Endodermal cell (in vitro differentiated cells): ENCODE measurements around the gene PHIP. TPM values are rescaled to one million over a fixed set of nuclear protein-coding genes. Genes with fewer than 3 reads are reported as not detected.

Experiments used
- DNase-seq: peaks from one replicate; pipeline ENCODE4 v3.0.0-alpha.2; 2017
- H3K27ac ChIP-seq: 2 replicates; pipeline ENCODE4 v1.5.1; 2013; ENCODE audit warnings: mild to moderate bottlenecking, low read depth, low read length, moderate library complexity
- H3K27me3 ChIP-seq: 2 replicates; pipeline ENCODE4 v1.6.1; 2013; ENCODE audit warnings: mild to moderate bottlenecking, low read length, moderate library complexity; ENCODE audit not compliant: insufficient read depth, control insufficient read depth, poor library complexity, severe bottlenecking
- H3K36me3 ChIP-seq: 2 replicates; pipeline ENCODE4 v1.7.0; 2013; ENCODE audit warnings: mild to moderate bottlenecking, low read length, moderate library complexity; ENCODE audit not compliant: control insufficient read depth, insufficient read depth
- H3K4me1 ChIP-seq: one replicate; pipeline ENCODE4 v1.7.0; 2013; ENCODE audit warnings: low read length; ENCODE audit not compliant: control insufficient read depth, insufficient read depth
- H3K4me3 ChIP-seq: 2 replicates; pipeline ENCODE4 v1.5.1; 2013; ENCODE audit warnings: mild to moderate bottlenecking, low read length, moderate library complexity
- H3K9ac ChIP-seq: 2 replicates; pipeline ENCODE4 v1.6.1; 2013; ENCODE audit warnings: mild to moderate bottlenecking, low read length, moderate library complexity; ENCODE audit not compliant: poor library complexity, severe bottlenecking; ENCODE audit errors: extremely low read depth
- H3K9me3 ChIP-seq: 2 replicates; pipeline ENCODE4 v1.6.1; 2013; ENCODE audit warnings: mild to moderate bottlenecking, low read length, moderate library complexity; ENCODE audit not compliant: control insufficient read depth
- H3K27ac Mint-ChIP-seq: 2 replicates; pipeline ENCODE4 v1.8.0; 2020; ENCODE audit warnings: mixed read lengths
- H3K27me3 Mint-ChIP-seq: 2 replicates; pipeline ENCODE4 v1.8.0; 2021; ENCODE audit warnings: mild to moderate bottlenecking, mixed read lengths; ENCODE audit not compliant: insufficient read depth
- H3K36me3 Mint-ChIP-seq: 2 replicates; pipeline ENCODE4 v1.8.0; 2020; ENCODE audit warnings: low read depth, mixed read lengths
- H3K4me1 Mint-ChIP-seq: 2 replicates; pipeline ENCODE4 v1.8.0; 2020; ENCODE audit warnings: mixed read lengths
- H3K4me3 Mint-ChIP-seq: 2 replicates; pipeline ENCODE4 v1.8.0; 2020; ENCODE audit warnings: mild to moderate bottlenecking, moderate library complexity, mixed read lengths
- H3K9me3 Mint-ChIP-seq: 2 replicates; pipeline ENCODE4 v1.8.0; 2020; ENCODE audit warnings: mild to moderate bottlenecking, mixed read lengths
- WGBS, 2 experiments: methylation state at CpG; one replicate each; pipeline versions ENCODE4 v1.1.5 to v1.1.7; 2013; ENCODE audit warnings: missing lambda C conversion rate in 2 of 2, mixed read lengths in 1 of 2; ENCODE audit not compliant: insufficient coverage in 1 of 2, insufficient read length in 1 of 2; 5-methylcytosine and 5-hydroxymethylcytosine counted together
- total RNA-seq, 2 donors: library from RNA; stranded (reverse); fragmentation: NEBNext Ultra II Directional in 1 of 2; extraction: Animal tissue kit (Norgen Biotek cat#: 25700) in 1 of 2; gene quantifications; 2 replicates in 1 of 2; 3 replicates in 1 of 2; pipeline ENCODE4 v1.2.1, GENCODE V29; 2021
- TF ChIP-seq, protein P1 (sequence below): fragments of 200-600 bp; sonication (generic); conservative IDR thresholded peaks from 2 replicates; pipeline ENCODE4 v1.5.0; 2021; ENCODE audit warnings: antibody characterized with exemption, mild to moderate bottlenecking

The PHIP gene
- total RNA-seq, 2 donors from 2014 or later, result 49.8 to 59.7 TPM

DNA sequence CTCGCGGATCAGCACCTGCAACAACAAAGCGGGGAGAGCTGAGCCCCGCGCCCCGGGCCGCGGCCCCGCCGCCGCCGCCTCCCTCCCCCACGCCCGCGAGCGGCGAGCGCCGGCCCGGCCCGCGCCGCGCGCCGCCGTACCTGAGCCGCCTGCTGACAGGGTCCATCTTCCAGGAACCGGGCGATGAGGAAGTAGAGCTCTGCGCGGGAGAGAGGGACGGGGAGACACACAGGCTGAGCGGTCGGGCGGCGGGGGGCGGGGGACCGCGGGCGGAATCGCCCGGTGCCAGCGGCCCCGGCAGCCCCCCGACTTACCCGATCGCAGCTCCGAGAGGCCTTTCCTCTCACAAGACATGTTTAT, 359 bp downstream of the PHIP start:
- TF ChIP-seq, protein P1, sequence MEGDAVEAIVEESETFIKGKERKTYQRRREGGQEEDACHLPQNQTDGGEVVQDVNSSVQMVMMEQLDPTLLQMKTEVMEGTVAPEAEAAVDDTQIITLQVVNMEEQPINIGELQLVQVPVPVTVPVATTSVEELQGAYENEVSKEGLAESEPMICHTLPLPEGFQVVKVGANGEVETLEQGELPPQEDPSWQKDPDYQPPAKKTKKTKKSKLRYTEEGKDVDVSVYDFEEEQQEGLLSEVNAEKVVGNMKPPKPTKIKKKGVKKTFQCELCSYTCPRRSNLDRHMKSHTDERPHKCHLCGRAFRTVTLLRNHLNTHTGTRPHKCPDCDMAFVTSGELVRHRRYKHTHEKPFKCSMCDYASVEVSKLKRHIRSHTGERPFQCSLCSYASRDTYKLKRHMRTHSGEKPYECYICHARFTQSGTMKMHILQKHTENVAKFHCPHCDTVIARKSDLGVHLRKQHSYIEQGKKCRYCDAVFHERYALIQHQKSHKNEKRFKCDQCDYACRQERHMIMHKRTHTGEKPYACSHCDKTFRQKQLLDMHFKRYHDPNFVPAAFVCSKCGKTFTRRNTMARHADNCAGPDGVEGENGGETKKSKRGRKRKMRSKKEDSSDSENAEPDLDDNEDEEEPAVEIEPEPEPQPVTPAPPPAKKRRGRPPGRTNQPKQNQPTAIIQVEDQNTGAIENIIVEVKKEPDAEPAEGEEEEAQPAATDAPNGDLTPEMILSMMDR, result no peak
- no peak for DNase-seq
- Histone ChIP-seq H3K4me1 (peaks cover 4% of the 10 kb centered on the region), H3K4me3 (peak overlapping the region; percentile 99), H3K9me3 (no peaks in the 10 kb centered on the region), H3K9ac (peak overlapping the region; percentile 66), H3K36me3 (peaks cover 5% of the 10 kb centered on the region), H3K27me3 (no peaks in the 10 kb centered on the region), H3K27ac (peak overlapping the region; percentile 98)
- H3K27me3 Mint-ChIP-seq, result no peaks in the 10 kb centered on the region
- peak overlapping the region; percentile 88 for H3K4me3 Mint-ChIP-seq
- H3K27ac Mint-ChIP-seq, result peak overlapping the region; percentile 98
- peaks cover 1% of the 10 kb centered on the region for H3K36me3 Mint-ChIP-seq
- 0% methylated on average over 6 to 49 of the region's 49 CpGs for WGBS, 2 experiments
- peaks cover 39% of the 10 kb centered on the region for H3K4me1 Mint-ChIP-seq
- no peaks in the 10 kb centered on the region for H3K9me3 Mint-ChIP-seq

DNA sequence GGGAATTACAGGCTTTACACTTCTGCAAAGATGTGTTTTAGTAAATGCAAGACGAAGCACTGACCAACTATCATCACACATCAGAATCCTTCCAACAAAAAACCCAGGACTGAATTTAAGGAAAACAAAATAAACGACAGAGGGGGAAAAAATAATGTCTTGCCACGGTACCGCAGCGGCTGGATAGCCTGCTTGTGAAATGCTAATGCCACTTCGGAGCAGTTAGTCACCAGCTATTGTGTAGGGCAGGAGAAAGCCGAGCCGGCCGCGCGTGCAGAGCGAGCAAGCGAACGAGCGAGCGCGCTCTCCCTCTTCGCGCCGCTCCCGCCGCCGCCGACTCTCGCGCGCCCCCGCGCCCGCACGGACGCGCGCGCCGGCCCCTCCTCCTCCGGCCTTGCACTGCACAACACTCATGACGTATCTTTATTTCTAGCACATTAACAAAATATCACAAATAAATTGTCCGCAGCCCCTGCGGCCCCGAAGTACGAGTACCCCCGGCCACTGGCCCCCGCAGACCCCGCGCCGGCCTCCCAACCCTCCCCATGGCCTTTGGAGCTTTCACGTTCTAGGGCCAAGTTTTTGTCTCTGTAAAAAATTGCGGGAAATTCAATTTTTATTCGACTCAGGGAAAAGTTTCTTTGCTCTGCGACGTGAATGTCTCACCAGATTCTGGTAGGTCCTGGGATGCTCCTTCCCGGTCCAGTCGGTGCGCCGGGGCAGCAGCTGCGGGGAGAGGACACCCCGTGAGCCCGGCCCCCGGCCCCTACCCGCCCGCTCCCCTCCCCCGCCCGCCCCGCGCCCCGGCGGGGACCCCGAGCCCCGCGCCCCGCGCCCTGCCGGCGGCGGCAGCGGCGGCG, 1.0 kb downstream of the PHIP start:
- WGBS, 2 experiments, result 0% methylated on average over 11 to 75 of the region's 79 CpGs
- Histone ChIP-seq H3K27ac (peak overlapping the region; percentile 88), H3K36me3 (peaks cover 12% of the 10 kb centered on the region), H3K4me3 (peak overlapping the region; percentile 91), H3K9ac (peak overlapping the region; percentile 88), H3K4me1 (peaks cover 4% of the 10 kb centered on the region), H3K9me3 (no peaks in the 10 kb centered on the region), H3K27me3 (no peaks in the 10 kb centered on the region)
- Mint-ChIP-seq H3K27ac (peak overlapping the region; percentile 93), H3K36me3 (peaks cover 5% of the 10 kb centered on the region), H3K9me3 (no peaks in the 10 kb centered on the region), H3K4me3 (peak overlapping the region; percentile 88), H3K4me1 (peaks cover 34% of the 10 kb centered on the region), H3K27me3 (no peaks in the 10 kb centered on the region)
- DNase-seq, result peak; percentile 95
- TF ChIP-seq, protein P1, result no peak

DNA sequence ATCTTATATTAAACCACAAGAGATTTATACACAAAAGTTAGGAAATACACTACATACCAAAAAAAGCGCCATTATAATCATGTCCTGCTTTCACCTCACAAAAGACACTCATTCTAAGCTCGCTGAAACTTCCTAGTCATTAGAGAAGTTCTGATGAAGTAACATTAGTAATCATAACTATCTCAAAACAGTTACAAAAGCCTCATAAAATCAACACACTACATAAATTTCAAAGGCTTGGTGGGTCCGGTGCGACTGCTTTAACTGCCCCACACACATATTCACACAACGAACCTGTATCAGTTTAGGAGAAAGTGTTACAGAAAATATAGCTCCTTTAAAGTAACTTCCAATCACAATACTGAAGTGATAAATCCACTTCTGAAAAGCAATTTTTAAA, 1.9 kb downstream of the PHIP start:
- TF ChIP-seq, protein P1, result no peak
- H3K9me3 Mint-ChIP-seq, result no peaks in the 10 kb centered on the region

More for the DNA sequence above, 1.9 kb downstream of the PHIP start:
- peaks cover 34% of the 10 kb centered on the region for H3K4me1 Mint-ChIP-seq
- peak overlapping the region; percentile 87 for H3K27ac Mint-ChIP-seq
- Histone ChIP-seq H3K4me3 (peak overlapping the region; percentile 91), H3K27me3 (no peaks in the 10 kb centered on the region), H3K36me3 (peaks cover 14% of the 10 kb centered on the region), H3K9ac (peak overlapping the region; percentile 66), H3K4me1 (peaks cover 4% of the 10 kb centered on the region), H3K27ac (peak overlapping the region; percentile 27), H3K9me3 (no peaks in the 10 kb centered on the region)
- H3K27me3 Mint-ChIP-seq, result no peaks in the 10 kb centered on the region
- H3K36me3 Mint-ChIP-seq, result peaks cover 5% of the 10 kb centered on the region
- no peak for DNase-seq
- H3K4me3 Mint-ChIP-seq, result peak overlapping the region; percentile 88
- WGBS, 2 experiments, result 17% methylated on average over 5 of the region's 5 CpGs; no CpG with 5 or more reads in 1 of the 2 experiments
